Tibial nerve (tissue), 4 donors: ENCODE measurements around the gene CFAP61. TPM values are rescaled to one million over a fixed set of nuclear protein-coding genes. Genes with fewer than 3 reads are reported as not detected.
"Not testable (repeated sequence)": the region's sequence is repeated elsewhere in the genome, so short reads cannot be mapped to it uniquely, and the experiment has no call there.

Source experiments
- DNase-seq, 2 donors: peaks; one replicate each; pipeline ENCODE4 v3.0.0-alpha.2; 2019; ENCODE audit warnings: low spot score in 2 of 2
- H3K27ac ChIP-seq, 4 donors: fragments of 200-600 bp; sonication (generic) in 3 of 4; one replicate each; pipeline ENCODE4 v1.5.1; 2017 to 2019; ENCODE audit warnings: mild to moderate bottlenecking in 1 of 4
- H3K27me3 ChIP-seq, 2 donors: fragments of 200-600 bp; sonication (generic) in 1 of 2; one replicate each; pipeline versions ENCODE4 v1.5.1 to v1.6.0; 2017 to 2019
- H3K36me3 ChIP-seq, 3 donors: fragments of 200-600 bp; sonication (generic); one replicate each; pipeline ENCODE4 v1.5.1; 2018 to 2019
- H3K4me1 ChIP-seq, 4 donors: fragments of 200-600 bp; sonication (generic) in 3 of 4; one replicate each; pipeline ENCODE4 v1.5.1; 2017 to 2019
- H3K4me3 ChIP-seq, 4 donors: fragments of 200-600 bp; sonication (generic) in 3 of 4; one replicate each; pipeline ENCODE4 v1.5.1; 2017 to 2019; ENCODE audit warnings: mild to moderate bottlenecking in 1 of 4, moderate library complexity in 1 of 4
- H3K9me3 ChIP-seq, 4 donors: fragments of 200-600 bp; sonication (generic) in 3 of 4; one replicate each; pipeline ENCODE4 v1.5.1; 2017 to 2019
- EP300 ChIP-seq, 2 donors: sonication (generic); formaldehyde crosslinking; IDR thresholded peaks; one replicate each; pipeline ENCODE4 v1.6.1; 2017; ENCODE audit warnings: antibody characterized with exemption in 2 of 2, mild to moderate bottlenecking in 1 of 2
- POLR2A ChIP-seq, 2 donors: fragments of 450-650 bp; IDR thresholded peaks; one replicate each; pipeline ENCODE4 v1.6.1; 2017; ENCODE audit warnings: antibody characterized with exemption in 2 of 2, mild to moderate bottlenecking in 2 of 2, moderate library complexity in 2 of 2
- WGBS, 2 donors: methylation state at CpG; one replicate each; pipeline ENCODE4 v1.1.5; 2018; 5-methylcytosine and 5-hydroxymethylcytosine counted together
- total RNA-seq, 4 donors: library from RNA; depleted of rRNA; stranded (reverse); fragments of >200 nt; gene quantifications; one replicate each; pipeline ENCODE4 v1.1.0, GENCODE V29; 2016
- TF ChIP-seq, protein P1 (sequence below), 5 experiments: fragments of 200-600 bp in 3 of 5; fragments of 450-650 bp in 2 of 5; sonication (generic) in 3 of 5; IDR thresholded peaks; one replicate each; pipeline ENCODE4 v1.5.1; 2016 to 2019; ENCODE audit warnings: antibody characterized with exemption in 5 of 5, mild to moderate bottlenecking in 3 of 5, moderate library complexity in 2 of 5

CFAP61 gene
- total RNA-seq, 4 donors from 2014 or later: 0.21 to 1.5 (median 0.60) TPM; not detected in 1

DNA sequence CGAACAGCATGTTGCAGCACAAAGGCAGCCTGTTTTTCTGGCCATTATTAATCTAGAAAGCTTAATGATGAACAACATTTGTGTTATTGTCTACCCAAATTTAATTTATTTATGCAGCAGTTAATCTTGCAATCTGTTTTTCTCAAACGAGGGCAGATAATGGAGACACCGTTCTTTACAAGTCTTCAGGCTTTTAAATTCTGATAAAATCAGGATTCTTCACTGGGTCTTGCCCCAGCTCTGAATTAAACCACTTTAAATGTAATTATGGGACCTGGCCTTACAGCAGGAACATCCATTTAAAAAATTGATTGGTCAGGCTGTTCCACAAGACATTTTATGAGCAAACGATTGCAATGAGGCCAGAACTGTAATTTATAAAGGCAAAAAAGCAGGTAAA is 289.0 kb downstream of the CFAP61 start:
- H3K4me1 ChIP-seq: no peaks in the 10 kb centered on the region
- no peak overlapping the region for H3K27ac ChIP-seq
- no peak overlapping the region for H3K4me3 ChIP-seq
- no peaks in the 10 kb centered on the region for H3K36me3 ChIP-seq
- TF ChIP-seq POLR2A (IDR thresholded peaks at IDR 0.05): no peak
- TF ChIP-seq, protein P1, sequence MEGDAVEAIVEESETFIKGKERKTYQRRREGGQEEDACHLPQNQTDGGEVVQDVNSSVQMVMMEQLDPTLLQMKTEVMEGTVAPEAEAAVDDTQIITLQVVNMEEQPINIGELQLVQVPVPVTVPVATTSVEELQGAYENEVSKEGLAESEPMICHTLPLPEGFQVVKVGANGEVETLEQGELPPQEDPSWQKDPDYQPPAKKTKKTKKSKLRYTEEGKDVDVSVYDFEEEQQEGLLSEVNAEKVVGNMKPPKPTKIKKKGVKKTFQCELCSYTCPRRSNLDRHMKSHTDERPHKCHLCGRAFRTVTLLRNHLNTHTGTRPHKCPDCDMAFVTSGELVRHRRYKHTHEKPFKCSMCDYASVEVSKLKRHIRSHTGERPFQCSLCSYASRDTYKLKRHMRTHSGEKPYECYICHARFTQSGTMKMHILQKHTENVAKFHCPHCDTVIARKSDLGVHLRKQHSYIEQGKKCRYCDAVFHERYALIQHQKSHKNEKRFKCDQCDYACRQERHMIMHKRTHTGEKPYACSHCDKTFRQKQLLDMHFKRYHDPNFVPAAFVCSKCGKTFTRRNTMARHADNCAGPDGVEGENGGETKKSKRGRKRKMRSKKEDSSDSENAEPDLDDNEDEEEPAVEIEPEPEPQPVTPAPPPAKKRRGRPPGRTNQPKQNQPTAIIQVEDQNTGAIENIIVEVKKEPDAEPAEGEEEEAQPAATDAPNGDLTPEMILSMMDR (IDR thresholded peaks at IDR 0.05): no peak
- no peak for TF ChIP-seq EP300 (IDR thresholded peaks at IDR 0.05)
- no peak for DNase-seq
- WGBS, 2 donors: 63 to 75% methylated on average over 4 of the region's 4 CpGs
- H3K27me3 ChIP-seq: no peaks in the 10 kb centered on the region
- H3K9me3 ChIP-seq: no peaks in the 10 kb centered on the region

DNA sequence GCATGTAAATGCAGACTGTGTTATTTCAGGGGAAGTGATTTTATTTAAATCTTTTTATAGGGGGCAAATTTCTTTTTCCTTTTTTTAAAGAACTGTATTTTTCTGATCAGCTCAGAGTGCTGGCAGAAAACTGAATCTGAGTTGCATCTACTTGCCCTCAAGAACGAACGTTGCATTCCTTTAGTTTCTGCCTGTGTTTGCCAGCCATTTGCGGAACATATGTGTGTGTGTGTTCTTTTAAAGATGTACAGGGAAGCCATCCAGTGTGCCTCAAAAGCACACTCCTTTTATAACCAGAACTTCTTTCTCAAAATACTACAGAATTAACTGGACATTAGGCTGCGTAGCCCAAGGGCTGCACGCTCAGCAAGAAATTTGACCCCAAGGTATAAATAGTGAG is 289.7 kb downstream of the CFAP61 start:
- WGBS, 2 donors: 60 to 68% methylated on average over 5 of the region's 5 CpGs
- Histone ChIP-seq H3K4me3 (no peak overlapping the region), H3K27me3 (no peaks in the 10 kb centered on the region), H3K4me1 (no peaks in the 10 kb centered on the region), H3K36me3 (no peaks in the 10 kb centered on the region), H3K27ac (no peak overlapping the region), H3K9me3 (peaks cover 0 to 6% (median under 1%) of the 10 kb centered on the region in 4 donors)
- TF ChIP-seq, protein P1 (IDR thresholded peaks at IDR 0.05): no peak
- TF ChIP-seq POLR2A (IDR thresholded peaks at IDR 0.05): no peak
- no peak for TF ChIP-seq EP300 (IDR thresholded peaks at IDR 0.05)
- DNase-seq: no peak

DNA sequence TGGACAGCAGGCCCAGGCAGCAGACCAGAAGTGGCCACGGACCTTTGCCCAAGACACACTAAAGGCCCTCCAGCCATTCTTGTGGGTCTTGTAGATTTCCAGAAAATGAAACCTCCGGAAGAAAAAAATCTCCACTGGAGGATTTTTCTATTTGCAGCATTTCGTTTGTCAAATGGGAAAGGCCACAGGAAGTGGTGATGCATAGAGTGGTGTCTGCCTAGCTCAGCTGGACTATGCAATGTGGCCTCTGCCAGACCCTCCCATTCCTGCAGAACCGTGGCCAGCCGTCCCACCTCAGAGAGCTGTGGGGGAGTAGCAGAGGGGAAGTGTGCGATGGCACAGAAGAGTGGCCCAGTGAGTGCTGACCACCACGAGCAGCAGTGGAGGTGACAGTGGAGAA is 291.6 kb downstream of the CFAP61 start:
- no peak for DNase-seq
- no peak overlapping the region for H3K4me3 ChIP-seq
- peaks cover 0 to 18% (median 4%) of the 10 kb centered on the region in 4 donors for H3K9me3 ChIP-seq
- TF ChIP-seq POLR2A (IDR thresholded peaks at IDR 0.05) (no peak), EP300 (IDR thresholded peaks at IDR 0.05) (no peak)
- TF ChIP-seq, protein P1 (IDR thresholded peaks at IDR 0.05): no peak
- H3K36me3 ChIP-seq: no peaks in the 10 kb centered on the region
- no peaks in the 10 kb centered on the region for H3K27me3 ChIP-seq
- WGBS, 2 donors: 62 to 69% methylated on average over 7 of the region's 7 CpGs
- H3K27ac ChIP-seq: no peak overlapping the region
- H3K4me1 ChIP-seq: no peaks in the 10 kb centered on the region

DNA sequence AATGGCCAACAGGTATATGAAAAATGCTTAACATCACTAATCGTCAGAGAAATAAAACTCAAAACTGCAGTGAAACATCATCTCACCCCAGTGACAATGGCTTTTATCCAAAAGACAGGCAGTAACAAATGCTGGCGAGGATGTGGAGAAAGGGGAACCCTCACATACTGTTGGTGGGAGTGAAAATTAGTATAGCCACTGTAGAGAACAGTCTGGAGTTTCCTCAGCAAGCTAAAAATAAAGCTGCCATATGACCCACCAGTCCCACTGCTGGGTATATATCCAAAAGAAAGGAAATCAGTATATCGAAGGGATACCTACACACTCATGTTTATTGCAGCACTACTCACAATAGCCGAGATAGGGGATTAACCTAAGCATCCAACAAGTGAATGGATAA is 292.1 kb downstream of the CFAP61 start:
- Histone ChIP-seq H3K9me3 (peaks cover 0 to 18% (median 4%) of the 10 kb centered on the region in 4 donors), H3K27ac (no peak overlapping the region), H3K4me3 (no peak overlapping the region), H3K27me3 (no peaks in the 10 kb centered on the region), H3K36me3 (no peaks in the 10 kb centered on the region), H3K4me1 (no peaks in the 10 kb centered on the region)
- WGBS, 2 donors: 77 to 87% methylated on average over 4 of the region's 4 CpGs
- no peak for DNase-seq
- no peak for TF ChIP-seq EP300 (IDR thresholded peaks at IDR 0.05)
- TF ChIP-seq, protein P1 (IDR thresholded peaks at IDR 0.05): no peak
- no peak for TF ChIP-seq POLR2A (IDR thresholded peaks at IDR 0.05)

DNA sequence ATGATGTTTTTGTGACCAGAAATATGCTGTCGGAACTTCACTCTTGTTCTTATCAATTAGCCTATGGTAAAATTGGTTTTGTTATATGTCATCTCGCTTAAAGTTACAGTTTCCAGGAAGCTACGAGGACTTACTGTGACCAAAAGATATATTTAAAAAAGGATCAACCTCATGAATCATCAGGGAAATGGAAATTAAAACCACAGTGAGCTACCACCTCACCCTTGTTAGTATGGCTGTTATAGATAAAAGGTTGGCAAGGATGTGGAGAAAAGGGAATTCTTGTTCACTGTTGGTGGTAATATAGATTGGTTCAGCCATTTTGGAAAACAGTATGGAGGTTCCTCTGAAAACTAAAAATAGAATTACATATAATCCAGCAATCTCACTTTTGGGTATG is 301.2 kb downstream of the CFAP61 start:
- peaks cover 0 to 10% (median 0%) of the 10 kb centered on the region in 4 donors for H3K9me3 ChIP-seq
- H3K4me3 ChIP-seq: no peak overlapping the region
- no peak overlapping the region for H3K27ac ChIP-seq
- TF ChIP-seq POLR2A (IDR thresholded peaks at IDR 0.05) (no peak), EP300 (IDR thresholded peaks at IDR 0.05) (no peak)
- TF ChIP-seq, protein P1 (IDR thresholded peaks at IDR 0.05): no peak
- WGBS, 2 donors: 76 to 80% methylated on average over 3 of the region's 3 CpGs
- no peak for DNase-seq
- no peaks in the 10 kb centered on the region for H3K4me1 ChIP-seq
- H3K27me3 ChIP-seq: peaks cover 0 to 4% of the 10 kb centered on the region in 2 donors
- H3K36me3 ChIP-seq: no peaks in the 10 kb centered on the region

DNA sequence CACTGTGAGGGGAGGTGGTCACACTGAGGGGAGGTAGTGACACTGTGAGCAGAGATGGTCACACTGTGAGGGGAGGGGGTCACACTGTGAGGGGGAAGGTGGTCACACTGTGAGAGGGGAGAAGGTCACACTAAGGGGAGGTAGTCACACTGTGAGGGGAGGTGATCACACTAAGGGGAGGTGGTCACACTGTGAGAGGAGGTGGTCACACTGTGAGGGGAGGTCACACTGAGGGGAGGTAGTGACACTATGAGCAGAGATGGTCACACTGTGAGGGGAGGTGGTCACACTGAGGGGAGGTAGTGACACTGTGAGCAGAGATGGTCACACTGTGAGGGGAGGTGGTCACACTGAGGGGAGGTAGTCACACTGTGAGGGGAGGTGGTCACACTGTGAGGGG is 303.2 kb downstream of the CFAP61 start:
- not testable (repeated sequence) for DNase-seq, H3K27ac ChIP-seq, H3K4me3 ChIP-seq, H3K4me1 ChIP-seq, H3K36me3 ChIP-seq, H3K27me3 ChIP-seq, H3K9me3 ChIP-seq
